T-helper 2 cell treated with Interferon-gamma antibody and Interleukin-4, amounts not matched to agents 5 μg/mL and 100 μg/mL, for 36 hours (primary cell): ENCODE measurements around the gene OR51G1.
"Not testable (repeated sequence)": the region's sequence is repeated elsewhere in the genome, so short reads cannot be mapped to it uniquely, and the experiment has no call there.

Experiments used
- DNase-seq: peaks from one replicate; pipeline ENCODE4 v3.0.0; 2021; ENCODE audit warnings: low spot score
- H3K27ac Mint-ChIP-seq: one replicate; pipeline ENCODE4 v1.8.0; 2021; ENCODE audit warnings: mild to moderate bottlenecking, mixed read lengths
- H3K27me3 Mint-ChIP-seq: one replicate; pipeline ENCODE4 v1.8.0; 2021; ENCODE audit warnings: low read depth, mixed read lengths
- H3K36me3 Mint-ChIP-seq: one replicate; pipeline ENCODE4 v1.8.0; 2021; ENCODE audit warnings: low read depth, mixed read lengths
- H3K4me1 Mint-ChIP-seq: one replicate; pipeline ENCODE4 v1.8.0; 2021; ENCODE audit warnings: low read depth, mixed read lengths
- H3K4me3 Mint-ChIP-seq: one replicate; pipeline ENCODE4 v1.8.0; 2022; ENCODE audit warnings: mild to moderate bottlenecking, moderate library complexity, mixed read lengths
- H3K9me3 Mint-ChIP-seq: one replicate; pipeline ENCODE4 v1.8.0; 2021; ENCODE audit warnings: mixed read lengths

The OR51G1 gene

GRCh38 chr11:4924239-4924638 lies at the start of gene OR51G1:
TSS of gene OR51G1 (minus strand) at chr11:4924339. CDS start at chr11:4924339, 0 bp downstream.
- Mint-ChIP-seq H3K27me3 (no peaks in the 10 kb centered on the region), H3K9me3 (no peaks in the 10 kb centered on the region), H3K27ac (no peak within 1 kb of the TSS), H3K36me3 (no peaks in the 10 kb centered on the region), H3K4me1 (no peaks in the 10 kb centered on the region), H3K4me3 (no peak within 1 kb of the TSS)
- DNase-seq = no peak

- Mint-ChIP-seq H3K9me3 (no peaks in the 10 kb centered on the region), H3K27me3 (no peaks in the 10 kb centered on the region), H3K4me3 (no peak overlapping the region), H3K4me1 (no peaks in the 10 kb centered on the region), H3K36me3 (no peaks in the 10 kb centered on the region), H3K27ac (no peak overlapping the region)
- no peak for DNase-seq
Observed at GRCh38 chr11:4962816-4963215, 38.7 kb upstream of the OR51G1 start.

- Mint-ChIP-seq H3K27me3 (no peaks in the 10 kb centered on the region), H3K4me3 (no peak overlapping the region), H3K9me3 (no peaks in the 10 kb centered on the region), H3K4me1 (no peaks in the 10 kb centered on the region), H3K27ac (no peak overlapping the region), H3K36me3 (no peaks in the 10 kb centered on the region)
- DNase-seq = no peak
Observed at GRCh38 chr11:4960877-4961276, 36.7 kb upstream of the OR51G1 start.

GRCh38 chr11:4957396-4957795 lies 33.3 kb upstream of the OR51G1 start:
- Mint-ChIP-seq H3K27ac (no peak overlapping the region), H3K4me3 (no peak overlapping the region), H3K9me3 (no peaks in the 10 kb centered on the region), H3K27me3 (no peaks in the 10 kb centered on the region), H3K36me3 (no peaks in the 10 kb centered on the region), H3K4me1 (no peaks in the 10 kb centered on the region)
- no peak for DNase-seq

- H3K36me3 Mint-ChIP-seq, H3K4me3 Mint-ChIP-seq, DNase-seq, H3K27me3 Mint-ChIP-seq, H3K27ac Mint-ChIP-seq, H3K9me3 Mint-ChIP-seq, H3K4me1 Mint-ChIP-seq: not testable (repeated sequence)
Observed at GRCh38 chr11:4955613-4956012, 31.5 kb upstream of the OR51G1 start, which contains the start of gene OR51A2. TSS of gene OR51A2 (minus strand) at chr11:4955713. CDS start at chr11:4955713, 0 bp downstream.

- Mint-ChIP-seq H3K27me3 (no peaks in the 10 kb centered on the region), H3K27ac (no peak within 1 kb of the TSS), H3K4me3 (no peak within 1 kb of the TSS), H3K36me3 (no peaks in the 10 kb centered on the region), H3K9me3 (no peaks in the 10 kb centered on the region), H3K4me1 (no peaks in the 10 kb centered on the region)
- DNase-seq = no peak
Observed at GRCh38 chr11:4947505-4947904, 23.4 kb upstream of the OR51G1 start, which contains the start of gene OR51A4. TSS of gene OR51A4 (minus strand) at chr11:4947605. CDS start at chr11:4947100, 505 bp downstream.

GRCh38 chr11:4936745-4937144 lies 12.6 kb upstream of the OR51G1 start:
- DNase-seq = no peak
- H3K27me3 Mint-ChIP-seq = no peaks in the 10 kb centered on the region
- H3K36me3 Mint-ChIP-seq = no peaks in the 10 kb centered on the region
- H3K9me3 Mint-ChIP-seq = no peaks in the 10 kb centered on the region
- H3K4me3 Mint-ChIP-seq = no peak overlapping the region
- H3K4me1 Mint-ChIP-seq = no peaks in the 10 kb centered on the region
- H3K27ac Mint-ChIP-seq = no peak overlapping the region

GRCh38 chr11:4932751-4933150 lies 8.6 kb upstream of the OR51G1 start:
- Mint-ChIP-seq H3K36me3 (no peaks in the 10 kb centered on the region), H3K9me3 (no peaks in the 10 kb centered on the region), H3K4me3 (no peak overlapping the region), H3K27ac (no peak overlapping the region), H3K27me3 (no peaks in the 10 kb centered on the region), H3K4me1 (no peaks in the 10 kb centered on the region)
- DNase-seq = no peak

- no peak overlapping the region for H3K27ac Mint-ChIP-seq
- no peaks in the 10 kb centered on the region for H3K9me3 Mint-ChIP-seq
- H3K4me3 Mint-ChIP-seq = no peak overlapping the region
- no peaks in the 10 kb centered on the region for H3K27me3 Mint-ChIP-seq
- H3K36me3 Mint-ChIP-seq = no peaks in the 10 kb centered on the region
- no peak for DNase-seq
- H3K4me1 Mint-ChIP-seq = no peaks in the 10 kb centered on the region
Observed at GRCh38 chr11:4926608-4927007, 2.5 kb upstream of the OR51G1 start.

- DNase-seq = no peak
- Mint-ChIP-seq H3K4me3 (no peak overlapping the region), H3K4me1 (no peaks in the 10 kb centered on the region), H3K27ac (no peak overlapping the region), H3K27me3 (no peaks in the 10 kb centered on the region), H3K36me3 (no peaks in the 10 kb centered on the region), H3K9me3 (no peaks in the 10 kb centered on the region)
Observed at GRCh38 chr11:4922304-4922703, 1.8 kb downstream of the OR51G1 start.

GRCh38 chr11:4921796-4922195 lies 2.3 kb downstream of the OR51G1 start:
- Mint-ChIP-seq H3K27me3 (no peaks in the 10 kb centered on the region), H3K4me3 (no peak overlapping the region), H3K36me3 (no peaks in the 10 kb centered on the region), H3K4me1 (no peaks in the 10 kb centered on the region), H3K27ac (no peak overlapping the region), H3K9me3 (no peaks in the 10 kb centered on the region)
- DNase-seq = no peak

GRCh38 chr11:4919250-4919649 lies 4.9 kb downstream of the OR51G1 start, which contains the start of gene OR51G2:
TSS of gene OR51G2 (minus strand) at chr11:4919350. CDS start at chr11:4915663, 3,687 bp downstream.
- H3K36me3 Mint-ChIP-seq = no peaks in the 10 kb centered on the region
- DNase-seq = no peak
- H3K27me3 Mint-ChIP-seq = no peaks in the 10 kb centered on the region
- H3K27ac Mint-ChIP-seq = no peak within 1 kb of the TSS
- no peak within 1 kb of the TSS for H3K4me3 Mint-ChIP-seq
- no peaks in the 10 kb centered on the region for H3K4me1 Mint-ChIP-seq
- H3K9me3 Mint-ChIP-seq = no peaks in the 10 kb centered on the region

GRCh38 chr11:4916581-4916980 lies 7.6 kb downstream of the OR51G1 start:
- DNase-seq = no peak
- Mint-ChIP-seq H3K27ac (no peak overlapping the region), H3K4me1 (no peaks in the 10 kb centered on the region), H3K27me3 (no peaks in the 10 kb centered on the region), H3K9me3 (no peaks in the 10 kb centered on the region), H3K36me3 (no peaks in the 10 kb centered on the region), H3K4me3 (no peak overlapping the region)

GRCh38 chr11:4903484-4903883 lies 20.7 kb downstream of the OR51G1 start, which contains the start of gene OR51A7:
TSS of gene OR51A7 (plus strand) at chr11:4903783. CDS start at chr11:4907370, 3,587 bp downstream.
- H3K27ac Mint-ChIP-seq = no peak within 1 kb of the TSS
- no peaks in the 10 kb centered on the region for H3K4me1 Mint-ChIP-seq
- H3K9me3 Mint-ChIP-seq = no peaks in the 10 kb centered on the region
- H3K4me3 Mint-ChIP-seq = no peak within 1 kb of the TSS
- H3K27me3 Mint-ChIP-seq = no peaks in the 10 kb centered on the region
- no peak for DNase-seq
- H3K36me3 Mint-ChIP-seq = no peaks in the 10 kb centered on the region

GRCh38 chr11:4891996-4892640 lies 32.0 kb downstream of the OR51G1 start:
- DNase-seq = no peak
- Mint-ChIP-seq H3K27ac (no peak overlapping the region), H3K4me1 (no peaks in the 10 kb centered on the region), H3K4me3 (no peak overlapping the region), H3K27me3 (peaks cover 2% of the 10 kb centered on the region), H3K36me3 (no peaks in the 10 kb centered on the region), H3K9me3 (no peaks in the 10 kb centered on the region)
